BJ (cell line): ENCODE measurements around the gene FATE1. TPM values are rescaled to one million over a fixed set of nuclear protein-coding genes. Genes with fewer than 3 reads are reported as not detected.

Experiments
- CTCF ChIA-PET: fragments of 350-600 bp; formaldehyde crosslinking; extraction: SDS; loops from one replicate; lab custom pipeline; 2021; ENCODE audit warnings: antibody characterized with exemption, inconsistent platforms; lab: Yijun Ruan, JAX
- POLR2A ChIA-PET: fragments of 300-600 bp; sonication (Branson Sonifier 250); formaldehyde crosslinking; extraction: SDS; loops from one replicate; lab custom pipeline; 2021; ENCODE audit warnings: antibody characterized with exemption; lab: Charles Lee
- DNase-seq: peaks from one replicate; pipeline ENCODE4 v3.0.0-alpha.2; 2011; ENCODE audit warnings: low read depth
- H3K27me3 ChIP-seq: 2 replicates; pipeline ENCODE4 v1.6.0; 2011; ENCODE audit warnings: low read length; ENCODE audit not compliant: control insufficient read depth, insufficient read depth
- H3K36me3 ChIP-seq: 2 replicates; pipeline ENCODE4 v1.5.1; 2011; ENCODE audit warnings: low read length; ENCODE audit not compliant: control insufficient read depth, insufficient read depth
- H3K4me3 ChIP-seq: 2 replicates; pipeline ENCODE4 v1.5.1; 2011; ENCODE audit warnings: low read depth, mild to moderate bottlenecking, control low read depth, low read length
- polyA plus RNA-seq: library from polyadenylated mRNA; depleted of rRNA; stranded (reverse); fragments of >200 nt; gene quantifications from 2 replicates; pipeline ENCODE4 v1.2.3, GENCODE V29; 2011
- TF ChIP-seq, protein P1 (sequence below): IDR thresholded peaks from 2 replicates; pipeline ENCODE4 v1.5.1; 2011; ENCODE audit warnings: low read depth, mild to moderate bottlenecking, control low read depth, inconsistent platforms, low read length, moderate library complexity; ENCODE audit not compliant: insufficient read depth

FATE1 gene
- polyA plus RNA-seq, 1 experiment = not detected

DNA sequence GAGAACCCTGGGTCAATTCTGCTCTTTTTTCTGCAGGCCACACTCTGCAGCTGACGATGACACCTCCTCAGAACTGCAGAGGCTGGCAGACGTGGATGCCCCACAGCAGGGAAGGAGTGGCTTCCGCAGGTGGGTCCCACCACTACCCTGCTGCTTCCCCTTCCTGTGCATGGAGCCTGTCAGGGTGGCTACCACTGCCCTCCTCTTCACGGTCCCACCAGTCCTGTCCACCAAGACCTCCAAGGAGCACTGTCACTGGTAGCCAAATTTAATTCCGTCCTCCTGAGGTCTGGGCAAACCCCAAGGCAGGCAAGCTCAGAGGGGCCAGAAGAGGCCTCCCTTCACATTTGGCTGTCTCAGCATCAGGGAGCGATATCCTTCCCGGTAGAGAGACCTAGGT, 22.9 kb downstream of the FATE1 start:
- H3K27me3 ChIP-seq = no peaks in the 10 kb centered on the region
- DNase-seq = no peak
- H3K36me3 ChIP-seq = no peaks in the 10 kb centered on the region
- POLR2A ChIA-PET = no interaction called here
- TF ChIP-seq, protein P1, sequence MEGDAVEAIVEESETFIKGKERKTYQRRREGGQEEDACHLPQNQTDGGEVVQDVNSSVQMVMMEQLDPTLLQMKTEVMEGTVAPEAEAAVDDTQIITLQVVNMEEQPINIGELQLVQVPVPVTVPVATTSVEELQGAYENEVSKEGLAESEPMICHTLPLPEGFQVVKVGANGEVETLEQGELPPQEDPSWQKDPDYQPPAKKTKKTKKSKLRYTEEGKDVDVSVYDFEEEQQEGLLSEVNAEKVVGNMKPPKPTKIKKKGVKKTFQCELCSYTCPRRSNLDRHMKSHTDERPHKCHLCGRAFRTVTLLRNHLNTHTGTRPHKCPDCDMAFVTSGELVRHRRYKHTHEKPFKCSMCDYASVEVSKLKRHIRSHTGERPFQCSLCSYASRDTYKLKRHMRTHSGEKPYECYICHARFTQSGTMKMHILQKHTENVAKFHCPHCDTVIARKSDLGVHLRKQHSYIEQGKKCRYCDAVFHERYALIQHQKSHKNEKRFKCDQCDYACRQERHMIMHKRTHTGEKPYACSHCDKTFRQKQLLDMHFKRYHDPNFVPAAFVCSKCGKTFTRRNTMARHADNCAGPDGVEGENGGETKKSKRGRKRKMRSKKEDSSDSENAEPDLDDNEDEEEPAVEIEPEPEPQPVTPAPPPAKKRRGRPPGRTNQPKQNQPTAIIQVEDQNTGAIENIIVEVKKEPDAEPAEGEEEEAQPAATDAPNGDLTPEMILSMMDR = no peak
- no peak overlapping the region for H3K4me3 ChIP-seq
- CTCF ChIA-PET = interaction anchor here (1.1 kb wide), 1 partner anchor 10 kb away, joined by 3 read pairs; no protein-coding TSS in a partner anchor

DNA sequence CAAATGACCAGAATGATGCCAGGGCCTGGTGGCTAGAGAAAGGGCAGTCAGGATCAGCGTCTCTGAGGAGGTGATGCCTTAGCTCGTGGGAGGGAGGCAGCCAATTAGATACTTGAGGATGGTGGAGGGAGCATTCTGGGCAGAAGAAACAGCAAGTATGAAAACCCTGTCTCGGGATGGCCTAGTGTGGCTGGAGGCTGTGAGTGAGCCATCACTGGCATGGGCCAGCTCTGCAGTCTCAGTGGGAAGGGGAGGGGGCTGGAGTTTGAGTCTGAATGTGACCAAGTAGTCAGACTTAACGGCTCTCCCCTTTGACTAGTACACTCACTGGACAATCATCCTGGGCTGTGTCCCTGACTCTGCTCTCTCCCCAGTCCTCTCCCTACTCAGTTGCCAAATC, 25.8 kb downstream of the FATE1 start:
- no peaks in the 10 kb centered on the region for H3K36me3 ChIP-seq
- TF ChIP-seq, protein P1 = no peak
- POLR2A ChIA-PET = no interaction called here
- CTCF ChIA-PET = no interaction called here
- H3K4me3 ChIP-seq = no peak overlapping the region
- no peaks in the 10 kb centered on the region for H3K27me3 ChIP-seq
- no peak for DNase-seq

DNA sequence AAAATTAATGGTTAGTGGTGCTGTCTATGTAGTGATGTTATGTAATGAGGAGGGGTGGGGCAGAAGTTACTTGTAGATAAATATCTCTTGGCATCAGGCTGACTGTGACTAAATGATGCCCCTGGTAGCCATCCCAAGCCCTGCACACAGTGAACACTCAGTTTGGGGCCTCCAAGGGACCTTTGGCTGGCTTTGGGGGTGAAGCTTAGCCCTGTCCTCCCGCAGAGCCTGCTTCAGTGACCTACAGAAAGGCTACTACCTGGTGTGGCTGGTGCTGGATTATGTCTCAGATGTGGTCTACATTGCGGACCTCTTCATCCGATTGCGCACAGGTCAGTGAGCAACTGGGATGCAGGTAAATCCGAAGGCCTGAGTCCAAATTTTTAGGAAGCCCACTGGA, 26.5 kb downstream of the FATE1 start:
- ChIA-PET CTCF (no interaction called here), POLR2A (no interaction called here)
- TF ChIP-seq, protein P1 = no peak
- no peak overlapping the region for H3K4me3 ChIP-seq
- H3K27me3 ChIP-seq = no peaks in the 10 kb centered on the region
- no peak for DNase-seq
- no peaks in the 10 kb centered on the region for H3K36me3 ChIP-seq

DNA sequence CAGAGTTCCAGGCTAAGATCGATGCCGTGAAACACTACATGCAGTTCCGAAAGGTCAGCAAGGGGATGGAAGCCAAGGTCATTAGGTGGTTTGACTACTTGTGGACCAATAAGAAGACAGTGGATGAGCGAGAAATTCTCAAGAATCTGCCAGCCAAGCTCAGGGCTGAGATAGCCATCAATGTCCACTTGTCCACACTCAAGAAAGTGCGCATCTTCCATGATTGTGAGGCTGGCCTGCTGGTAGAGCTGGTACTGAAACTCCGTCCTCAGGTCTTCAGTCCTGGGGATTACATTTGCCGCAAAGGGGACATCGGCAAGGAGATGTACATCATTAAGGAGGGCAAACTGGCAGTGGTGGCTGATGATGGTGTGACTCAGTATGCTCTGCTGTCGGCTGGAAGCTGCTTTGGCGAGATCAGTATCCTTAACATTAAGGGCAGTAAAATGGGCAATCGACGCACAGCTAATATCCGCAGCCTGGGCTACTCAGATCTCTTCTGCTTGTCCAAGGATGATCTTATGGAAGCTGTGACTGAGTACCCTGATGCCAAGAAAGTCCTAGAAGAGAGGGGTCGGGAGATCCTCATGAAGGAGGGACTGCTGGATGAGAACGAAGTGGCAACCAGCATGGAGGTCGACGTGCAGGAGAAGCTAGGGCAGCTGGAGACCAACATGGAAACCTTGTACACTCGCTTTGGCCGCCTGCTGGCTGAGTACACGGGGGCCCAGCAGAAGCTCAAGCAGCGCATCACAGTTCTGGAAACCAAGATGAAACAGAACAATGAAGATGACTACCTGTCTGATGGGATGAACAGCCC, 28.0 kb downstream of the FATE1 start:
- no peak for DNase-seq
- ChIA-PET CTCF (interaction anchor here (0.9 to 1.0 kb wide), 2 partner anchors 892 to 897 kb away, joined by 3 read pairs; no protein-coding TSS in a partner anchor), POLR2A (no interaction called here)
- no peaks in the 10 kb centered on the region for H3K36me3 ChIP-seq
- TF ChIP-seq, protein P1 = no peak
- no peaks in the 10 kb centered on the region for H3K27me3 ChIP-seq
- no peak overlapping the region for H3K4me3 ChIP-seq

DNA sequence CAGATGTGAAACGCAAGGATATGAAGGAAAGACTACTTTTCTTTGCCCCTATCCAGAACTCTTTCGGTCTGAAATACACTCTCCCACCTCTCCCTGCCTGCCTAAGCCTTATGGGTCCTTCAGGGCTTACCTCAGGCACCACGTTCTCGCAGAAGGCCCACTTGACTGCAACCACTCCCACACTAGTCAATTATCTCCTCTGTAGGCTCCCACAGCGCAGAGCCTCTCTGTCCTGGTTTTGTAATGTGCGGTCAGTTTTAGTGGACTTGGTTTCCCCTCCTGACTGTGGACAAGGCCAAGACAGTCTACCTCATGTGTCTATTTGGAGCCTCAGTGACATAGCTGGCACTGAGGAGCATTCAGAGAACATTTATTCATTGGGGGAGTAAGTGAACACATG, 29.8 kb downstream of the FATE1 start:
- no peak for DNase-seq
- TF ChIP-seq, protein P1 = no peak
- Histone ChIP-seq H3K36me3 (no peaks in the 10 kb centered on the region), H3K27me3 (no peaks in the 10 kb centered on the region; the same call in 1 of the 2 replicates), H3K4me3 (no peak overlapping the region)
- ChIA-PET POLR2A (no interaction called here), CTCF (interaction anchor here (10.4 kb wide), 1 partner anchor 884 kb away, joined by 140 read pairs; no protein-coding TSS in a partner anchor)
